HG03520 (cell line): ENCODE measurements around the gene TAF1.
"Not testable (repeated sequence)": the region's sequence is repeated elsewhere in the genome, so short reads cannot be mapped to it uniquely, and the experiment has no call there.

Source experiments
- ATAC-seq: cut with Tn5 transposase; IDR thresholded peaks from one replicate; pipeline ENCODE4 v1.9.1; 2021; ENCODE audit warnings: mild to moderate bottlenecking, moderate library complexity; ENCODE audit not compliant: unreplicated experiment

The TAF1 gene

GRCh38 chrX:71365875-71366673 is at the start of gene TAF1:
TSS of gene TAF1 (plus strand) at chrX:71366357. CDS start at chrX:71366375, 18 bp downstream.
- ATAC-seq = peak; percentile 91

GRCh38 chrX:71316959-71317358 is 49.2 kb upstream of the TAF1 start:
- not testable (repeated sequence) for ATAC-seq

GRCh38 chrX:71320126-71320525 is 46.0 kb upstream of the TAF1 start:
- ATAC-seq = no peak

GRCh38 chrX:71321731-71322130 is 44.4 kb upstream of the TAF1 start:
- no peak for ATAC-seq

GRCh38 chrX:71324452-71324851 is 41.7 kb upstream of the TAF1 start:
- ATAC-seq = not testable (repeated sequence)

- no peak for ATAC-seq
Measured at GRCh38 chrX:71326394-71326793, 39.8 kb upstream of the TAF1 start.

- not testable (repeated sequence) for ATAC-seq
Measured at GRCh38 chrX:71349151-71349665, 16.9 kb upstream of the TAF1 start.

GRCh38 chrX:71349867-71350266 is 16.3 kb upstream of the TAF1 start:
- ATAC-seq = not testable (repeated sequence)

GRCh38 chrX:71352439-71352838 is 13.7 kb upstream of the TAF1 start:
- not testable (repeated sequence) for ATAC-seq

- no peak for ATAC-seq
Measured at GRCh38 chrX:71364221-71364620, 1.9 kb upstream of the TAF1 start.

- ATAC-seq = peak; percentile 6
Measured at GRCh38 chrX:71365356-71365874, 742 bp upstream of the TAF1 start.

GRCh38 chrX:71366674-71367256 is 608 bp downstream of the TAF1 start:
- ATAC-seq = no peak

- no peak for ATAC-seq
Measured at GRCh38 chrX:71367396-71367795, 1.2 kb downstream of the TAF1 start.

GRCh38 chrX:71372388-71372787 is 6.2 kb downstream of the TAF1 start:
- no peak for ATAC-seq

- ATAC-seq = no peak
Measured at GRCh38 chrX:71378732-71379131, 12.6 kb downstream of the TAF1 start.

- ATAC-seq = not testable (repeated sequence)
Measured at GRCh38 chrX:71391725-71392124, 25.6 kb downstream of the TAF1 start.

GRCh38 chrX:71393919-71394318 is 27.8 kb downstream of the TAF1 start:
- ATAC-seq = no peak

GRCh38 chrX:71396576-71396975 is 30.4 kb downstream of the TAF1 start:
- no peak for ATAC-seq

GRCh38 chrX:71400710-71401109 is 34.6 kb downstream of the TAF1 start:
- ATAC-seq = no peak

- not testable (repeated sequence) for ATAC-seq
Measured at GRCh38 chrX:71416260-71416659, 50.1 kb downstream of the TAF1 start.

- ATAC-seq = no peak
Measured at GRCh38 chrX:71420686-71421085, 54.5 kb downstream of the TAF1 start.

GRCh38 chrX:71432733-71433132 is 66.6 kb downstream of the TAF1 start:
- no peak for ATAC-seq
